GM12878 (cell line): ENCODE results near the gene PHF11. TPM values are rescaled to one million over a fixed set of nuclear protein-coding genes. Genes with fewer than 3 reads are reported as not detected.

ENCODE experiments used
- ATAC-seq: fragments of 200-7000 bp; cut with Tn5 transposase; 3 replicates; pipeline ENCODE4 v1.9.1; 2020; ENCODE audit warnings: mild to moderate bottlenecking, moderate library complexity
- BruUV-seq: library from RNA; stranded (reverse); fragments of 400-500 nt; replicated peaks from 2 replicates; lab custom pipeline; 2021; lab: Mats Ljungman, UMichigan
- CTCF ChIA-PET: fragments of 300-600 bp; sonication (Branson Sonifier 250); formaldehyde crosslinking; extraction: SDS; loops from one replicate; lab custom pipeline; 2021; ENCODE audit warnings: inconsistent platforms; lab: Yijun Ruan, JAX
- POLR2A ChIA-PET: fragments of 350-600 bp; formaldehyde crosslinking; extraction: SDS; loops from one replicate; lab custom pipeline; 2021; ENCODE audit warnings: inconsistent platforms; lab: Charles Lee
- RAD21 ChIA-PET: fragments of 300-600 bp; sonication (Branson Sonifier 250); formaldehyde crosslinking; loops from one replicate; lab custom pipeline; 2023; ENCODE audit warnings: antibody characterized with exemption; ENCODE audit not compliant: unreplicated experiment; lab: Charles Lee
- SMC1A ChIA-PET: fragments of 300-600 bp; sonication (Branson Sonifier 250); formaldehyde crosslinking; loops from one replicate; lab custom pipeline; 2023; ENCODE audit not compliant: unreplicated experiment, uncharacterized antibody; lab: Charles Lee
- DNase-seq: peaks from one replicate; pipeline ENCODE4 v3.0.0-alpha.2; 2011; ENCODE audit warnings: low read depth, low spot score
- FAIRE-seq: peaks from 3 replicates; lab custom pipeline; 2011; peaks lifted over from hg19 to GRCh38; lab: Jason Lieb, UNC
- H2AFZ ChIP-seq: 2 replicates; pipeline ENCODE4 v1.6.0; 2011; ENCODE audit warnings: low read depth, low read length, control low read depth; ENCODE audit not compliant: control insufficient read depth
- H3K27ac ChIP-seq: 2 replicates; pipeline ENCODE4 v1.5.1; 2011; ENCODE audit warnings: control low read depth; ENCODE audit not compliant: control insufficient read depth, insufficient read depth
- H3K27me3 ChIP-seq, 2 experiments: replicated peaks in 1 of 2; 2 replicates each; pipeline versions ENCODE4 v1.6.0 to v1.6.1; 2011; ENCODE audit warnings: low read length in 1 of 2; ENCODE audit not compliant: control insufficient read depth in 2 of 2, insufficient read depth in 2 of 2
- H3K36me3 ChIP-seq, 2 experiments: 2 replicates each; pipeline ENCODE4 v1.5.1; 2011; ENCODE audit warnings: low read length in 1 of 2; ENCODE audit not compliant: control insufficient read depth in 2 of 2, insufficient read depth in 2 of 2
- H3K4me1 ChIP-seq: 2 replicates; pipeline ENCODE4 v1.6.1; 2011; ENCODE audit warnings: mild to moderate bottlenecking, low read length, moderate library complexity, mixed read lengths; ENCODE audit not compliant: control insufficient read depth, insufficient read depth
- H3K4me2 ChIP-seq: 2 replicates; pipeline ENCODE4 v1.6.0; 2011; ENCODE audit warnings: control low read depth; ENCODE audit not compliant: control insufficient read depth, insufficient read depth
- H3K4me3 ChIP-seq: fragments of 200-600 bp; sonication (generic); 2 replicates; pipeline ENCODE4 v1.5.1; 2016
- H3K79me2 ChIP-seq: 2 replicates; pipeline ENCODE4 v1.6.0; 2011; ENCODE audit warnings: low read length; ENCODE audit not compliant: control insufficient read depth, insufficient read depth
- H3K9ac ChIP-seq: 2 replicates; pipeline ENCODE4 v1.8.0; 2011; ENCODE audit warnings: low read length, control low read depth, mixed read lengths; ENCODE audit not compliant: control insufficient read depth, insufficient read depth
- H3K9me3 ChIP-seq: replicated peaks from 3 replicates; pipeline ENCODE4 v1.5.1; 2011; ENCODE audit warnings: mild to moderate bottlenecking, low read length; ENCODE audit not compliant: control insufficient read depth, insufficient read depth
- H4K20me1 ChIP-seq: 2 replicates; pipeline ENCODE4 v1.6.0; 2011; ENCODE audit not compliant: control insufficient read depth, insufficient read depth
- CBFB ChIP-seq: IDR thresholded peaks from 2 replicates; pipeline ENCODE4 v1.6.1; 2016; ENCODE audit warnings: antibody characterized with exemption, low read depth
- DPF2 ChIP-seq: fragments of 450-650 bp; IDR thresholded peaks from 2 replicates; pipeline ENCODE4 v1.6.1; 2017; ENCODE audit warnings: mild to moderate bottlenecking
- HDAC6 ChIP-seq: fragments of 200-600 bp; sonication (generic); IDR thresholded peaks from one replicate; pipeline ENCODE4 v1.8.0; 2017; ENCODE audit warnings: antibody characterized with exemption; ENCODE audit not compliant: unreplicated experiment
- KAT2A ChIP-seq: conservative IDR thresholded peaks from 2 replicates; pipeline ENCODE4 v1.6.1; 2011; ENCODE audit warnings: low read depth, low read length; ENCODE audit not compliant: control insufficient read depth
- MTA2 ChIP-seq: fragments of 450-650 bp; IDR thresholded peaks from 2 replicates; pipeline ENCODE4 v1.6.1; 2016; ENCODE audit warnings: low read depth, mild to moderate bottlenecking, moderate library complexity
- NBN ChIP-seq: fragments of 450-650 bp; IDR thresholded peaks from 2 replicates; pipeline ENCODE4 v1.6.1; 2016
- NFIC ChIP-seq: IDR thresholded peaks from 2 replicates; pipeline ENCODE4 v1.6.1; 2012; ENCODE audit warnings: low read depth, mild to moderate bottlenecking, inconsistent platforms, low read length, moderate library complexity
- TCF3 ChIP-seq: IDR thresholded peaks from 2 replicates; pipeline ENCODE4 v1.6.1; 2012; ENCODE audit warnings: low read depth, mild to moderate bottlenecking, low read length, borderline replicate concordance; ENCODE audit not compliant: insufficient read depth
- ZZZ3 ChIP-seq: IDR thresholded peaks from 2 replicates; pipeline ENCODE4 v1.6.1; 2011; ENCODE audit warnings: low read depth; ENCODE audit not compliant: control insufficient read depth, insufficient read length
- WGBS: methylation state at CpG from one replicate; pipeline ENCODE4 v1.1.6; 2016; ENCODE audit warnings: low lambda C conversion rate; ENCODE audit not compliant: insufficient replicate concordance, insufficient coverage; ENCODE audit errors: missing lambda C conversion rate; 5-methylcytosine and 5-hydroxymethylcytosine counted together
- in situ Hi-C: fragments of 300-500 bp; cut with MboI; formaldehyde crosslinking; loops from 9 replicates; pipeline ENCODE4 v1.14.3; 2018; ENCODE audit warnings: mixed read lengths
- intact Hi-C: fragments of 100-400 bp; cut with micrococcal nuclease; formaldehyde crosslinking; loops from one replicate; pipeline ENCODE4 v1.14.2; 2022; ENCODE audit not compliant: unreplicated experiment
- polyA plus RNA-seq, 11 experiments: library from polyadenylated mRNA; depleted of rRNA in 4 of 11; unstranded in 6 of 11; stranded (reverse) in 5 of 11; fragments of >200 nt; fragmentation: Nextera tagmentation in 4 of 11; fragmentation: Illumina TruSeq in 1 of 11; extraction: Ambion mirVana in 4 of 11; extraction: Trizol in 1 of 11; gene quantifications; 1 replicate in 1 of 11; 2 replicates in 10 of 11; pipeline versions ENCODE4 v1.2.1 to v1.2.3, GENCODE V29; 2011 to 2016; ENCODE audit warnings: inconsistent platforms in 2 of 11, missing spikeins in 2 of 11, low read depth in 1 of 11
- total RNA-seq, 4 experiments: library from RNA; depleted of rRNA in 3 of 4; stranded (reverse); fragments of >200 nt in 3 of 4; fragmentation: Illumina TruSeq in 1 of 4; extraction: Trizol in 1 of 4; gene quantifications; 2 replicates each; pipeline versions ENCODE4 v1.2.1 to v1.2.3, GENCODE V29; 2013 to 2021
- TF ChIP-seq, protein P1 (sequence below): IDR thresholded peaks from 2 replicates; pipeline ENCODE4 v1.6.1; 2012; ENCODE audit warnings: improper control_type of control experiment, low read depth, low read length; ENCODE audit not compliant: insufficient replicate concordance

Gene PHF11
- total and polyA plus RNA-seq, 10 of the 15 experiments (the other 5 are each of a cell fraction or from before 2014, with no cell fraction given): 16.9 to 77.3 (median 32.7) TPM

GRCh38 chr13:49464085-49464484, 31.7 kb upstream of the PHF11 start (continued):
- TF ChIP-seq MTA2: no peak
- no peak for TF ChIP-seq NBN
- no peak for TF ChIP-seq HDAC6
- no peak for TF ChIP-seq NFIC
- TF ChIP-seq ZZZ3: no peak
- TF ChIP-seq, protein P1, sequence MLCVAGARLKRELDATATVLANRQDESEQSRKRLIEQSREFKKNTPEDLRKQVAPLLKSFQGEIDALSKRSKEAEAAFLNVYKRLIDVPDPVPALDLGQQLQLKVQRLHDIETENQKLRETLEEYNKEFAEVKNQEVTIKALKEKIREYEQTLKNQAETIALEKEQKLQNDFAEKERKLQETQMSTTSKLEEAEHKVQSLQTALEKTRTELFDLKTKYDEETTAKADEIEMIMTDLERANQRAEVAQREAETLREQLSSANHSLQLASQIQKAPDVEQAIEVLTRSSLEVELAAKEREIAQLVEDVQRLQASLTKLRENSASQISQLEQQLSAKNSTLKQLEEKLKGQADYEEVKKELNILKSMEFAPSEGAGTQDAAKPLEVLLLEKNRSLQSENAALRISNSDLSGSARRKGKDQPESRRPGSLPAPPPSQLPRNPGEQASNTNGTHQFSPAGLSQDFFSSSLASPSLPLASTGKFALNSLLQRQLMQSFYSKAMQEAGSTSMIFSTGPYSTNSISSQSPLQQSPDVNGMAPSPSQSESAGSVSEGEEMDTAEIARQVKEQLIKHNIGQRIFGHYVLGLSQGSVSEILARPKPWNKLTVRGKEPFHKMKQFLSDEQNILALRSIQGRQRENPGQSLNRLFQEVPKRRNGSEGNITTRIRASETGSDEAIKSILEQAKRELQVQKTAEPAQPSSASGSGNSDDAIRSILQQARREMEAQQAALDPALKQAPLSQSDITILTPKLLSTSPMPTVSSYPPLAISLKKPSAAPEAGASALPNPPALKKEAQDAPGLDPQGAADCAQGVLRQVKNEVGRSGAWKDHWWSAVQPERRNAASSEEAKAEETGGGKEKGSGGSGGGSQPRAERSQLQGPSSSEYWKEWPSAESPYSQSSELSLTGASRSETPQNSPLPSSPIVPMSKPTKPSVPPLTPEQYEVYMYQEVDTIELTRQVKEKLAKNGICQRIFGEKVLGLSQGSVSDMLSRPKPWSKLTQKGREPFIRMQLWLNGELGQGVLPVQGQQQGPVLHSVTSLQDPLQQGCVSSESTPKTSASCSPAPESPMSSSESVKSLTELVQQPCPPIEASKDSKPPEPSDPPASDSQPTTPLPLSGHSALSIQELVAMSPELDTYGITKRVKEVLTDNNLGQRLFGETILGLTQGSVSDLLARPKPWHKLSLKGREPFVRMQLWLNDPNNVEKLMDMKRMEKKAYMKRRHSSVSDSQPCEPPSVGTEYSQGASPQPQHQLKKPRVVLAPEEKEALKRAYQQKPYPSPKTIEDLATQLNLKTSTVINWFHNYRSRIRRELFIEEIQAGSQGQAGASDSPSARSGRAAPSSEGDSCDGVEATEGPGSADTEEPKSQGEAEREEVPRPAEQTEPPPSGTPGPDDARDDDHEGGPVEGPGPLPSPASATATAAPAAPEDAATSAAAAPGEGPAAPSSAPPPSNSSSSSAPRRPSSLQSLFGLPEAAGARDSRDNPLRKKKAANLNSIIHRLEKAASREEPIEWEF: no peak
- TF ChIP-seq DPF2: no peak

- no peak for FAIRE-seq
- SMC1A ChIA-PET: interaction anchor here (0.6 kb wide), 1 partner anchor 15 kb away, joined by 3 read pairs; no protein-coding TSS in a partner anchor
These were observed 31.0 kb upstream of the PHF11 start for GRCh38 chr13:49464621-49465325.

More at GRCh38 chr13:49464621-49465325, 31.0 kb upstream of the PHF11 start:
- in situ Hi-C loops: no loop called here
- peaks cover 7% of the 10 kb centered on the region; the same call in 2 of the 3 replicates for H3K9me3 ChIP-seq
- no peak for TF ChIP-seq CBFB
- no peak for TF ChIP-seq TCF3
- TF ChIP-seq KAT2A: no peak
- TF ChIP-seq, all 136 proteins: peak for 0
- no TSS peak for BruUV-seq
- no peaks in the 10 kb centered on the region for H3K79me2 ChIP-seq
- H3K4me1 ChIP-seq: no peaks in the 10 kb centered on the region
- peaks cover 0 to 15% of the 10 kb centered on the region in 2 experiments; a peak in 3 of 4 replicates for H3K36me3 ChIP-seq
- no peaks in the 10 kb centered on the region for H4K20me1 ChIP-seq
- intact Hi-C loops: no loop called here
- H3K9ac ChIP-seq: no peak overlapping the region
- no peak for DNase-seq
- no peak overlapping the region for H3K4me2 ChIP-seq
- ChIA-PET POLR2A (no interaction called here), CTCF (no interaction called here), RAD21 (no interaction called here)
- H3K27ac ChIP-seq: no peak overlapping the region
- WGBS: 98% methylated on average over 4 of the region's 4 CpGs
- ATAC-seq: no peak
- H3K27me3 ChIP-seq: no peaks in the 10 kb centered on the region
- H3K4me3 ChIP-seq: no peak overlapping the region
- H2AFZ ChIP-seq: no peak overlapping the region
